HS-27A (cell line): ENCODE data around the gene GPA33.
"Not testable (repeated sequence)": the region's sequence is repeated elsewhere in the genome, so short reads cannot be mapped to it uniquely, and the experiment has no call there.

Experiments used
- DNase-seq: peaks from one replicate; pipeline ENCODE4 v3.0.0-alpha.2; 2012; ENCODE audit warnings: low read depth, missing footprints

GPA33 gene

GRCh38 chr1:167056529-167057231, 33.5 kb downstream of the GPA33 start:
- no peak for DNase-seq

GRCh38 chr1:167054946-167055630, 35.1 kb downstream of the GPA33 start:
- no peak for DNase-seq

- no peak for DNase-seq
Observed at GRCh38 chr1:167054531-167054930, 35.6 kb downstream of the GPA33 start.

- no peak for DNase-seq
Observed at GRCh38 chr1:167052389-167052788, 37.8 kb downstream of the GPA33 start.

- DNase-seq = no peak
Observed at GRCh38 chr1:167051907-167052306, 38.3 kb downstream of the GPA33 start.

- DNase-seq = no peak
Observed at GRCh38 chr1:167043752-167044488, 46.3 kb downstream of the GPA33 start.

- no peak for DNase-seq
Observed at GRCh38 chr1:167033646-167034045, 56.5 kb downstream of the GPA33 start.

- not testable (repeated sequence) for DNase-seq
Observed at GRCh38 chr1:167029553-167029952, 60.6 kb downstream of the GPA33 start.

GRCh38 chr1:167022384-167022783, 67.8 kb downstream of the GPA33 start:
- no peak for DNase-seq

GRCh38 chr1:167016100-167016750, 74.0 kb downstream of the GPA33 start:
- DNase-seq = no peak

GRCh38 chr1:167013108-167013929, 76.9 kb downstream of the GPA33 start:
- DNase-seq = no peak

- no peak for DNase-seq
Observed at GRCh38 chr1:167012570-167012969, 77.6 kb downstream of the GPA33 start.

GRCh38 chr1:167011560-167012191, 78.5 kb downstream of the GPA33 start:
- DNase-seq = no peak

GRCh38 chr1:167003711-167004110, 86.5 kb downstream of the GPA33 start:
- DNase-seq = no peak
